Measurements from ENCODE around the gene MAN1A1.

DNA sequence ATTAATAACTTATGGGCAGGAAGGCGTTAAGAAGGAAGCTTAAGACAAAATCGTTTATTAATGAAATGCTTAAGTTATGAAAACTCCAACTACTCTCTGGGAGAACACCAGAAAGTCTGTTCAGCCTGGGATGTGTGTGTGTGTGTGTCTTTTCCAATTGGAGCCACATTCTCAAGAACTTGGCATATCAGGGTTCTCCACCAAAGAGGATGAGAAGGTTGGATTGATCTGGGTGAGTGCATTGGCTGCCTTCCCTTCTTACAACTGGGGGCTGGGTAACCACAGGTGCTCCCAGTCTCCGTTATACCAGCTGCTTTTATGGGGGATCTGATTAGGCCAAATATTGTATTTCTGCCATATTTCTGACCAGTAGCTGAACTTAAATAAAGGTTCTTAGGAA, 102.1 kb downstream of the MAN1A1 start:
- TF ChIP-seq, protein P1, sequence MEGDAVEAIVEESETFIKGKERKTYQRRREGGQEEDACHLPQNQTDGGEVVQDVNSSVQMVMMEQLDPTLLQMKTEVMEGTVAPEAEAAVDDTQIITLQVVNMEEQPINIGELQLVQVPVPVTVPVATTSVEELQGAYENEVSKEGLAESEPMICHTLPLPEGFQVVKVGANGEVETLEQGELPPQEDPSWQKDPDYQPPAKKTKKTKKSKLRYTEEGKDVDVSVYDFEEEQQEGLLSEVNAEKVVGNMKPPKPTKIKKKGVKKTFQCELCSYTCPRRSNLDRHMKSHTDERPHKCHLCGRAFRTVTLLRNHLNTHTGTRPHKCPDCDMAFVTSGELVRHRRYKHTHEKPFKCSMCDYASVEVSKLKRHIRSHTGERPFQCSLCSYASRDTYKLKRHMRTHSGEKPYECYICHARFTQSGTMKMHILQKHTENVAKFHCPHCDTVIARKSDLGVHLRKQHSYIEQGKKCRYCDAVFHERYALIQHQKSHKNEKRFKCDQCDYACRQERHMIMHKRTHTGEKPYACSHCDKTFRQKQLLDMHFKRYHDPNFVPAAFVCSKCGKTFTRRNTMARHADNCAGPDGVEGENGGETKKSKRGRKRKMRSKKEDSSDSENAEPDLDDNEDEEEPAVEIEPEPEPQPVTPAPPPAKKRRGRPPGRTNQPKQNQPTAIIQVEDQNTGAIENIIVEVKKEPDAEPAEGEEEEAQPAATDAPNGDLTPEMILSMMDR (conservative IDR thresholded peaks at IDR 0.05; ENCODE audit: low read depth, low read length) = no peak
- TF ChIP-seq EZH2 (IDR thresholded peaks at IDR 0.05; ENCODE audit: low read length, unreplicated experiment) (no peak), EZH2phosphoT487 (IDR thresholded peaks at IDR 0.05; ENCODE audit: borderline replicate concordance, low read length) (no peak)

Measured in PC-3 (cell line).